Measurements from ENCODE around the gene CSAD. TPM values are rescaled to one million over a fixed set of nuclear protein-coding genes. Genes with fewer than 3 reads are reported as not detected.

The CSAD gene
- total and polyA plus RNA-seq, 2 donors (not counting 3 experiments of a cell fraction or from before 2014, with no cell fraction given), result 21.1 to 24.4 TPM

- no peaks in the 10 kb centered on the region for H4K20me1 ChIP-seq (replicated peaks; ENCODE audit: control insufficient read depth, extremely low read depth, insufficient read depth, low read length)
- POLR2A ChIA-PET, result interaction anchor here (0.5 kb wide), 1 partner anchor 25 kb away, joined by 3 read pairs; no protein-coding TSS in a partner anchor
- peaks cover 67% of the 10 kb centered on the region for H3K4me1 ChIP-seq (ENCODE audit: control insufficient read depth, extremely low read depth, insufficient read depth, low read length)
- no peaks in the 10 kb centered on the region for H3K79me2 ChIP-seq (ENCODE audit: control insufficient read depth, insufficient read depth, low read length)
- no TSS peak for BruUV-seq (replicated peaks)
- no peaks in the 10 kb centered on the region for H3K27me3 ChIP-seq (ENCODE audit: control insufficient read depth in 2 of 2, insufficient read depth in 2 of 2, low read length in 2 of 2)
- no peaks in the 10 kb centered on the region for H3K36me3 ChIP-seq (ENCODE audit: control insufficient read depth in 2 of 2, extremely low read depth in 1 of 2, insufficient read depth in 2 of 2, low read length in 2 of 2)
- peak overlapping the region; percentile 19 to 63 (median 45) for H3K4me3 ChIP-seq (replicated peaks in 1 of 3; ENCODE audit: insufficient read depth in 1 of 3, low read depth in 1 of 3, low read length in 3 of 3)
- H2AFZ ChIP-seq (ENCODE audit: low read depth, low read length), result peak overlapping the region; percentile 93
- CTCF ChIA-PET, result interaction anchor here (0.8 to 4.2 kb wide), 9 partner anchors 21 to 203 kb away, joined by 3 to 29 read pairs (median 6); partner anchors contain the start of genes AAAS and PFDN5
- H3K9me1 ChIP-seq (replicated peaks; ENCODE audit: control insufficient read depth, extremely low read depth, insufficient read depth, low read length), result no peaks in the 10 kb centered on the region
- intact Hi-C loops (cut with micrococcal nuclease), result no loop called here
- FAIRE-seq (no peak), DNase-seq (ENCODE audit: low read depth, low spot score) (peak; percentile 21)
- peak overlapping the region; percentile 75 for H3K4me2 ChIP-seq (ENCODE audit: insufficient read depth, low read length)
- no peak overlapping the region for H3K9ac ChIP-seq (replicated peaks; ENCODE audit: extremely low read depth, insufficient read depth, low read length)
- no peak overlapping the region for H3K27ac ChIP-seq (ENCODE audit: insufficient read depth, low read depth, low read length)
- dilution Hi-C loops (cut with MboI; ENCODE audit: extremely low pct_ligation_motif_present, low sequenced_read_pairs), result no loop called here
- H3K9me3 ChIP-seq (replicated peaks; ENCODE audit: control insufficient read depth, insufficient read depth, low read length), result no peaks in the 10 kb centered on the region
- TF ChIP-seq POLR2AphosphoS5 (IDR thresholded peaks at IDR 0.05; ENCODE audit: insufficient read depth, low read depth, low read length), result no peak
These were observed 38.0 kb upstream of the CSAD start for GRCh38 chr12:53218551-53219291.

DNA sequence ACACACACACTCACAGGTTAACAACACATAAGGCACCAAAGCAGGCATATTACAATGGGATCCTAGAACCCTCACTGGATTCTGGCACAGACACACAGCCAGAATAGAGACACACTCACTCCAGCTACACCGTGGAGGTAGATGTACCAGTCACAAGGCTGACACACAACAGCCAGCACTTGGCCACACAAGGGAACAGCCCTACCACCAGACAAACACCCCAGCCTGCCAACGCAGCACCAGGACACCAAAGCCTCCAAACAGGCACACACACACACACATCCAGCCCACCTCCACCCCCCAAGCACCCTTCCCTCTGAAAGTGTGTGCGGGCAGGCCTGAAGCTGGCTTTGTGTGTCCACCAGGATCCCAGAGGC is 37.2 kb upstream of the CSAD start:
- intact Hi-C loops (cut with micrococcal nuclease), result no loop called here
- Histone ChIP-seq H3K79me2 (ENCODE audit: control insufficient read depth, insufficient read depth, low read length) (no peaks in the 10 kb centered on the region), H3K9me3 (replicated peaks; ENCODE audit: control insufficient read depth, insufficient read depth, low read length) (no peaks in the 10 kb centered on the region), H4K20me1 (replicated peaks; ENCODE audit: control insufficient read depth, extremely low read depth, insufficient read depth, low read length) (no peaks in the 10 kb centered on the region), H3K36me3 (ENCODE audit: control insufficient read depth in 2 of 2, extremely low read depth in 1 of 2, insufficient read depth in 2 of 2, low read length in 2 of 2) (no peaks in the 10 kb centered on the region), H2AFZ (ENCODE audit: low read depth, low read length) (no peak overlapping the region), H3K9ac (replicated peaks; ENCODE audit: extremely low read depth, insufficient read depth, low read length) (no peak overlapping the region), H3K27ac (ENCODE audit: insufficient read depth, low read depth, low read length) (no peak overlapping the region), H3K4me1 (ENCODE audit: control insufficient read depth, extremely low read depth, insufficient read depth, low read length) (peaks cover 61% of the 10 kb centered on the region), H3K4me3 (replicated peaks in 1 of 3; ENCODE audit: insufficient read depth in 1 of 3, low read depth in 1 of 3, low read length in 3 of 3) (no peak overlapping the region), H3K4me2 (ENCODE audit: insufficient read depth, low read length) (no peak overlapping the region), H3K27me3 (ENCODE audit: control insufficient read depth in 2 of 2, insufficient read depth in 2 of 2, low read length in 2 of 2) (no peaks in the 10 kb centered on the region), H3K9me1 (replicated peaks; ENCODE audit: control insufficient read depth, extremely low read depth, insufficient read depth, low read length) (no peaks in the 10 kb centered on the region)
- ChIA-PET POLR2A (interaction anchor here (0.5 kb wide), 1 partner anchor 26 kb away, joined by 3 read pairs; no protein-coding TSS in a partner anchor), CTCF (interaction anchor here (1.0 to 4.2 kb wide), 4 partner anchors 20 to 152 kb away, joined by 3 to 29 read pairs (median 5); partner anchors contain the start of gene AAAS)
- DNase-seq (ENCODE audit: low read depth, low spot score), result no peak
- dilution Hi-C loops (cut with MboI; ENCODE audit: extremely low pct_ligation_motif_present, low sequenced_read_pairs), result no loop called here
- FAIRE-seq, result no peak
- no TSS peak for BruUV-seq (replicated peaks)
- TF ChIP-seq FOS (IDR thresholded peaks at IDR 0.05; ENCODE audit: borderline replicate concordance, insufficient read depth, low read length), result no peak
- TF ChIP-seq MYC (IDR thresholded peaks at IDR 0.05; ENCODE audit: low read depth, low read length), result no peak
- no peak for TF ChIP-seq POLR2A (IDR thresholded peaks at IDR 0.05; ENCODE audit: low read depth, low read length)
- no peak for TF ChIP-seq JUN (IDR thresholded peaks at IDR 0.05; ENCODE audit: borderline replicate concordance, insufficient read depth, insufficient read length, low read depth)
- no peak for TF ChIP-seq CTCF (IDR thresholded peaks at IDR 0.05; ENCODE audit: extremely low read depth in 1 of 2, insufficient read depth in 1 of 2, low read depth in 1 of 2, low read length in 2 of 2)
- no peak for TF ChIP-seq GATA2 (IDR thresholded peaks at IDR 0.05; ENCODE audit: insufficient read depth, insufficient read length, low read depth, low read length)
- TF ChIP-seq, protein P1, sequence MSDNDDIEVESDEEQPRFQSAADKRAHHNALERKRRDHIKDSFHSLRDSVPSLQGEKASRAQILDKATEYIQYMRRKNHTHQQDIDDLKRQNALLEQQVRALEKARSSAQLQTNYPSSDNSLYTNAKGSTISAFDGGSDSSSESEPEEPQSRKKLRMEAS (IDR thresholded peaks at IDR 0.05; ENCODE audit: insufficient read depth, insufficient read length), result no peak
- no peak for TF ChIP-seq POLR2AphosphoS5 (IDR thresholded peaks at IDR 0.05; ENCODE audit: insufficient read depth, low read depth, low read length)
- TF ChIP-seq EZH2 (IDR thresholded peaks at IDR 0.05; ENCODE audit: borderline replicate concordance, low read depth, low read length, severe bottlenecking), result no peak

Data from endothelial cell of umbilical vein (primary cell).